ENCODE measurements around the gene C12orf54.

DNA sequence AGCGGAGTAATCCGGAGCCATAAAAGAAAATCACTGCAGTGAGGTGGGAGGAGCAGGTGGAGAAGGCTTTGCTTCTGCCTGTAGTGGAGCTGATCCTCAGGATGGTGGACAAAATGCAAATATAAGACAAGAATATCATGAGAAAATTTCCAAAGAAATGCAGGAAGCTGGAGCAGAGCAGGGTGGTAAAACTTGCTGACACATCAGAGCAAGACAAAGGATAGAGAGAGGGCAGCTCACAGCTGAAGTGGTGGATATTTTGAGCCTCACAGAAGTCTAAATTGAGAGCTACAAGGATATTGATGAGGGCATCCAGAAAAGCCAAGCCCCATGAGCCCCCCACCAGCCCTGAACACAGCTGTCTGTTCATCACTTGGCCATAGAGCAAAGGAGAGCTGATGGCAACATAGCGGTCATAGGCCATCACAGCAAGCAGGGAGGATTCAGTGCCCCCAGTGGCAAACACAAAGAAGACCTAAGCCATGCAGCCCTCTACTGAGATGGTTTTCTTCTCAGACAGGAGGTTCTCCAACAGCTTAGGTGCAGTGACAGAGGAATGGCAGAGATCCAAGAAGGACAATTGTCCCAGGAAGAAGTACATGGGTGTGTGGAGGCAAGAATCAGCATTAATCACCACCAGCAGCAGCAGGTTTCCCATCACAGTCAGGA, 40.0 kb upstream of the C12orf54 start:
- TF ChIP-seq, protein P1, sequence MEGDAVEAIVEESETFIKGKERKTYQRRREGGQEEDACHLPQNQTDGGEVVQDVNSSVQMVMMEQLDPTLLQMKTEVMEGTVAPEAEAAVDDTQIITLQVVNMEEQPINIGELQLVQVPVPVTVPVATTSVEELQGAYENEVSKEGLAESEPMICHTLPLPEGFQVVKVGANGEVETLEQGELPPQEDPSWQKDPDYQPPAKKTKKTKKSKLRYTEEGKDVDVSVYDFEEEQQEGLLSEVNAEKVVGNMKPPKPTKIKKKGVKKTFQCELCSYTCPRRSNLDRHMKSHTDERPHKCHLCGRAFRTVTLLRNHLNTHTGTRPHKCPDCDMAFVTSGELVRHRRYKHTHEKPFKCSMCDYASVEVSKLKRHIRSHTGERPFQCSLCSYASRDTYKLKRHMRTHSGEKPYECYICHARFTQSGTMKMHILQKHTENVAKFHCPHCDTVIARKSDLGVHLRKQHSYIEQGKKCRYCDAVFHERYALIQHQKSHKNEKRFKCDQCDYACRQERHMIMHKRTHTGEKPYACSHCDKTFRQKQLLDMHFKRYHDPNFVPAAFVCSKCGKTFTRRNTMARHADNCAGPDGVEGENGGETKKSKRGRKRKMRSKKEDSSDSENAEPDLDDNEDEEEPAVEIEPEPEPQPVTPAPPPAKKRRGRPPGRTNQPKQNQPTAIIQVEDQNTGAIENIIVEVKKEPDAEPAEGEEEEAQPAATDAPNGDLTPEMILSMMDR (IDR thresholded peaks at IDR 0.05; ENCODE audit: borderline replicate concordance, extremely low read depth, low read length, poor library complexity, severe bottlenecking): no peak
- TF ChIP-seq EZH2 (IDR thresholded peaks at IDR 0.05; ENCODE audit: borderline replicate concordance, low read depth, low read length, severe bottlenecking): no peak
